ENCODE results near the gene MAP1LC3A.

The MAP1LC3A gene

GRCh38 chr20:34549291-34549928 is 9.1 kb upstream of the MAP1LC3A start:
- DNase-seq (ENCODE audit: low spot score), result no peak

GRCh38 chr20:34549929-34550305 is 8.6 kb upstream of the MAP1LC3A start:
- no peak for DNase-seq (ENCODE audit: low spot score)

- no peak for DNase-seq (ENCODE audit: low spot score)
These were observed 5.9 kb upstream of the MAP1LC3A start for GRCh38 chr20:34552569-34552968.

GRCh38 chr20:34553366-34553867 is 5.1 kb upstream of the MAP1LC3A start:
- no peak for DNase-seq (ENCODE audit: low spot score)

- DNase-seq (ENCODE audit: low spot score), result no peak
These were observed 590 bp upstream of the MAP1LC3A start for GRCh38 chr20:34557936-34558319.

GRCh38 chr20:34559311-34560140 is 1.0 kb downstream of the MAP1LC3A start:
- DNase-seq (ENCODE audit: low spot score), result no peak

- no peak for DNase-seq (ENCODE audit: low spot score)
These were observed 1.6 kb downstream of the MAP1LC3A start for GRCh38 chr20:34560141-34560523.

GRCh38 chr20:34560614-34561013 is 2.1 kb downstream of the MAP1LC3A start:
- DNase-seq (ENCODE audit: low spot score), result no peak

- DNase-seq (ENCODE audit: low spot score), result no peak
These were observed 3.1 kb downstream of the MAP1LC3A start for GRCh38 chr20:34561661-34562060.

- DNase-seq (ENCODE audit: low spot score), result no peak
These were observed 4.1 kb downstream of the MAP1LC3A start for GRCh38 chr20:34562641-34563040.

GRCh38 chr20:34564833-34565232 is 6.3 kb downstream of the MAP1LC3A start:
- DNase-seq (ENCODE audit: low spot score), result no peak

- DNase-seq (ENCODE audit: low spot score), result no peak
These were observed 8.7 kb downstream of the MAP1LC3A start for GRCh38 chr20:34566978-34567891.

GRCh38 chr20:34567892-34568865 is 9.7 kb downstream of the MAP1LC3A start:
- DNase-seq (ENCODE audit: low spot score), result no peak

GRCh38 chr20:34569598-34569997 is 11.1 kb downstream of the MAP1LC3A start:
- no peak for DNase-seq (ENCODE audit: low spot score)

- DNase-seq (ENCODE audit: low spot score), result no peak
These were observed 12.4 kb downstream of the MAP1LC3A start for GRCh38 chr20:34570859-34571306.

- no peak for DNase-seq (ENCODE audit: low spot score)
These were observed 13.2 kb downstream of the MAP1LC3A start for GRCh38 chr20:34571753-34572152.

- DNase-seq (ENCODE audit: low spot score), result no peak
These were observed 15.2 kb downstream of the MAP1LC3A start for GRCh38 chr20:34573541-34574300.

- no peak for DNase-seq (ENCODE audit: low spot score)
These were observed 15.9 kb downstream of the MAP1LC3A start for GRCh38 chr20:34574426-34574825.

GRCh38 chr20:34574861-34575260 is 16.3 kb downstream of the MAP1LC3A start:
- DNase-seq (ENCODE audit: low spot score), result no peak

GRCh38 chr20:34575271-34575670 is 16.8 kb downstream of the MAP1LC3A start:
- no peak for DNase-seq (ENCODE audit: low spot score)

Data from CD4-positive, alpha-beta T cell treated with Interleukin-15 for 4 hours (primary cell).